MCF 10A (cell line): Measurements from ENCODE around the gene NXPE1. TPM values are rescaled to one million over a fixed set of nuclear protein-coding genes. Genes with fewer than 3 reads are reported as not detected.

Experiments used
- BruUV-seq: library from RNA; stranded (reverse); fragments of 400-500 nt; replicated peaks from 2 replicates; lab custom pipeline; 2021; lab: Mats Ljungman, UMichigan
- CTCF ChIA-PET: fragments of 300-600 bp; sonication (Branson Sonifier 250); formaldehyde crosslinking; extraction: SDS; loops from one replicate; lab custom pipeline; 2021; ENCODE audit warnings: antibody characterized with exemption, inconsistent platforms; lab: Yijun Ruan, JAX
- POLR2A ChIA-PET: fragments of 300-600, 350-650 bp; sonication (Branson Sonifier 250); formaldehyde crosslinking; extraction: SDS; loops from one replicate; lab custom pipeline; 2020; ENCODE audit warnings: antibody characterized with exemption, inconsistent platforms; lab: Yijun Ruan, JAX
- DNase-seq: peaks from one replicate; pipeline ENCODE4 v3.0.0-alpha.2; 2018; ENCODE audit not compliant: unreplicated experiment
- H3K27ac Mint-ChIP-seq: one replicate; pipeline ENCODE4 v1.8.0; 2022; ENCODE audit warnings: mild to moderate bottlenecking, low read depth, mixed read lengths; ENCODE audit not compliant: unreplicated experiment
- H3K27me3 Mint-ChIP-seq: one replicate; pipeline ENCODE4 v1.8.0; 2022; ENCODE audit warnings: mixed read lengths; ENCODE audit not compliant: insufficient read depth, unreplicated experiment
- H3K36me3 Mint-ChIP-seq: one replicate; pipeline ENCODE4 v1.8.0; 2022; ENCODE audit warnings: mild to moderate bottlenecking, moderate library complexity, mixed read lengths; ENCODE audit not compliant: insufficient read depth, unreplicated experiment
- H3K4me1 Mint-ChIP-seq: one replicate; pipeline ENCODE4 v1.8.0; 2022; ENCODE audit warnings: mixed read lengths; ENCODE audit not compliant: insufficient read depth, unreplicated experiment
- H3K4me3 Mint-ChIP-seq: one replicate; pipeline ENCODE4 v1.8.0; 2022; ENCODE audit warnings: mild to moderate bottlenecking, moderate library complexity, mixed read lengths; ENCODE audit not compliant: unreplicated experiment
- H3K9me3 Mint-ChIP-seq: one replicate; pipeline ENCODE4 v1.8.0; 2022; ENCODE audit warnings: mixed read lengths; ENCODE audit not compliant: unreplicated experiment
- intact Hi-C: fragments of 100-400 bp; cut with micrococcal nuclease; formaldehyde crosslinking; loops from 2 replicates; pipeline ENCODE4 v1.14.1; 2022
- total RNA-seq: library from RNA; stranded (reverse); gene quantifications from 2 replicates; pipeline ENCODE4 v1.2.3, GENCODE V29; 2022
- TF ChIP-seq, protein P1 (sequence below): fragments of 200-600 bp; IDR thresholded peaks from one replicate; pipeline ENCODE4 v1.8.0; 2022; ENCODE audit warnings: antibody characterized with exemption, mild to moderate bottlenecking; ENCODE audit not compliant: unreplicated experiment

NXPE1 gene
- total RNA-seq, 1 experiment from 2014 or later, result not detected

DNA sequence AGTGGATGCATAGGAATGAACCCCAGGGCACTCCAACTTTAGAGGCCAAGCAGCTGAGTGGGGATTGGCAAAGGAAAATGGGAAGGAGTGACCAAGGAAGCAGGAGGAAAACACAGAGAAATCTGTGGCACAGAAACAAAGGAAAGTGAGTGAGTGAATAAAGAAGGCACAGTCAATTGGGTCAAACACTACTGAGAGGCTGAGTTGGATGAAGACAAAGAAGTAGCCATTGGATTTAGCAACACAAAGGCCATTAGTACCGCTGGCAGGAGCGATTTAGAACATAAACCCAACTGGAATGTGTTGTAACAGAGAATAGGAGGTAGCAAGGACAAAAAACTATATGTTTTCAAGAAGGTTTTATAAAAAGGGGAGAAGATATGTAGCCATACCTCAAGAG lies 6.6 kb upstream of the NXPE1 start:
- ChIA-PET POLR2A (no interaction called here), CTCF (interaction anchor here (0.7 kb wide), 2 partner anchors 728 to 1328 kb away, joined by 3 to 4 read pairs; no protein-coding TSS in a partner anchor)
- H3K27me3 Mint-ChIP-seq, result no peaks in the 10 kb centered on the region
- H3K4me3 Mint-ChIP-seq, result no peak overlapping the region
- H3K36me3 Mint-ChIP-seq, result no peaks in the 10 kb centered on the region
- no peaks in the 10 kb centered on the region for H3K9me3 Mint-ChIP-seq
- no peaks in the 10 kb centered on the region for H3K4me1 Mint-ChIP-seq
- no peak overlapping the region for H3K27ac Mint-ChIP-seq
- TF ChIP-seq, protein P1, sequence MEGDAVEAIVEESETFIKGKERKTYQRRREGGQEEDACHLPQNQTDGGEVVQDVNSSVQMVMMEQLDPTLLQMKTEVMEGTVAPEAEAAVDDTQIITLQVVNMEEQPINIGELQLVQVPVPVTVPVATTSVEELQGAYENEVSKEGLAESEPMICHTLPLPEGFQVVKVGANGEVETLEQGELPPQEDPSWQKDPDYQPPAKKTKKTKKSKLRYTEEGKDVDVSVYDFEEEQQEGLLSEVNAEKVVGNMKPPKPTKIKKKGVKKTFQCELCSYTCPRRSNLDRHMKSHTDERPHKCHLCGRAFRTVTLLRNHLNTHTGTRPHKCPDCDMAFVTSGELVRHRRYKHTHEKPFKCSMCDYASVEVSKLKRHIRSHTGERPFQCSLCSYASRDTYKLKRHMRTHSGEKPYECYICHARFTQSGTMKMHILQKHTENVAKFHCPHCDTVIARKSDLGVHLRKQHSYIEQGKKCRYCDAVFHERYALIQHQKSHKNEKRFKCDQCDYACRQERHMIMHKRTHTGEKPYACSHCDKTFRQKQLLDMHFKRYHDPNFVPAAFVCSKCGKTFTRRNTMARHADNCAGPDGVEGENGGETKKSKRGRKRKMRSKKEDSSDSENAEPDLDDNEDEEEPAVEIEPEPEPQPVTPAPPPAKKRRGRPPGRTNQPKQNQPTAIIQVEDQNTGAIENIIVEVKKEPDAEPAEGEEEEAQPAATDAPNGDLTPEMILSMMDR, result no peak
- DNase-seq, result no peak
- intact Hi-C loops, result no loop called here
- BruUV-seq, result no TSS peak

DNA sequence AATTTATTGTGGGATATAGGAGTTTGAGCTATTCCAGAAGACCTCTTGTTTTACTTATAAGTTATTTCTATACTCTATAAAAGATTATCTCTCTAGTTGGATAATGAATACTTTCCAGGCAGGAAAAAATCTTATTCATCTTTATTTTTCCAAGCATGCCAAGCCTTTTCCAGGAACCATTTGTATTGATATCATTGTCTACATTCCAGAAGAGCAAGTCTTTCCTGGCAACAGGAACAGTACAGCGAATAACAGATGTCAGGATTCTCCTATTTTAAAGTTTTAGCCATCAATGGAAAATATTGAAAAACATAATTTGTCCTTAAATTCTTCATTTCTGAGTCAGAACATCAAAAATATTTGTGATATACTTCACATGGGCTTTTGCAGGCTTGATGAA lies 5.2 kb upstream of the NXPE1 start:
- TF ChIP-seq, protein P1, result no peak
- DNase-seq, result no peak
- Mint-ChIP-seq H3K4me1 (no peaks in the 10 kb centered on the region), H3K9me3 (no peaks in the 10 kb centered on the region), H3K4me3 (no peak overlapping the region), H3K27me3 (no peaks in the 10 kb centered on the region), H3K27ac (no peak overlapping the region), H3K36me3 (no peaks in the 10 kb centered on the region)
- intact Hi-C loops, result no loop called here
- CTCF ChIA-PET, result no interaction called here
- POLR2A ChIA-PET, result no interaction called here
- no TSS peak for BruUV-seq

DNA sequence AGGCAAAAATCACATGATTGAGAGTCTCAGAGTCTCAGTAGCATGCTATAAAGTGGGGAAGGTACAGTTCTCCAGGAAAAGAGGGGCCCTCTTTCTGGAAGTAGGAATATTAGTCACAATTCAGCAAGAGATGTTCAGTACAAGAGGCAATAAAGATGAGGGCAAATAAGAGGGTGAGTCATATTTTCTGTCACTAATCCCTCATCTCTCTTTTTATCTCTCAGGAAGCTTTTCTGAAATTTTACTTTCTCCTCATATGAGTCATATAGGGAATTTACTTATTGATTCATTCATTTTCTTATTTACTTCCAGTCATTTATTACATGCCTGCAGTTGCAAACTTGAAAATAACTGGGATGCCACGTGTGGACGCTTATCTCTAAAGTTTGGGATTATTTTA lies 3.4 kb upstream of the NXPE1 start:
- Mint-ChIP-seq H3K4me1 (no peaks in the 10 kb centered on the region), H3K27me3 (no peaks in the 10 kb centered on the region), H3K4me3 (no peak overlapping the region), H3K36me3 (no peaks in the 10 kb centered on the region), H3K27ac (no peak overlapping the region), H3K9me3 (no peaks in the 10 kb centered on the region)
- peak; percentile 19 for DNase-seq
- ChIA-PET POLR2A (no interaction called here), CTCF (interaction anchor here (0.6 to 0.7 kb wide), 2 partner anchors 35 to 229 kb away, joined by 3 read pairs; no protein-coding TSS in a partner anchor)
- intact Hi-C loops, result no loop called here
- no TSS peak for BruUV-seq
- TF ChIP-seq, protein P1, result no peak

DNA sequence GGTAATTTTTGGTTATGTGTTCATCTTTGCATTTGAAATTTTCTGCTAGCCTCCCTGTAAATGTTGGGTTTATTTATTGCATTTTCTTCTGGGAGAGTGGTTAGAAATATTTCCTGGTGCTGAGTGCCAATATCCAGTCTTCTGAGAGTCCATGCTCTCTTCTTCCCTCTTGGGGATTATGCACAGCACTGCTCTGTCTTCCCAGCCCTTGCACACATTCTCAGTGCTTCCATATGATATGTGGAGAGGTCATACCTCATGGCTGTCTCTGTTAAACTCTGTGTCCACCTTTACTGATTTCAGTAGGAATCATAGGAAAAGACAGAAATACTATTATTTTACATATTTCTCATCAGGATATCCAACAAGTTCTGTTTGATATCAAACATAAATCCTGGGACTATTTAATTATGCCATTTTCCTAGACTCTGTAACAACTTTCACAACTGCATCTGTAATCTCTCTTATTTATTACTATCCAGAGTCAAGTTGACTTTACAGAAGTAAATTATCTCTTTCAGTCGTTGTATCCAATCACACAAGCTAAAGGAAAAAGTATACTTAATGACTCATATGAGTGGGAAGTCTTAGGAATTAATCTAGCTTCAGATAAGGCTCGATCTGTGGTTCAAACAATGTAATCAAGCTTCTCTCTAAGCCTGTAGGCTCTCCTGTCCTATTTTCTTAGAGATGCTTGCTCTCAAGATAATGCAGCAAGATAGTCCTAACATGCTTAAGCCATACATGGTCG lies 2.7 kb upstream of the NXPE1 start:
- POLR2A ChIA-PET, result no interaction called here
- intact Hi-C loops, result no loop called here

More for the DNA sequence above, 2.7 kb upstream of the NXPE1 start:
- DNase-seq, result no peak
- Mint-ChIP-seq H3K4me1 (no peaks in the 10 kb centered on the region), H3K9me3 (no peaks in the 10 kb centered on the region), H3K27ac (no peak overlapping the region), H3K36me3 (no peaks in the 10 kb centered on the region), H3K4me3 (no peak overlapping the region), H3K27me3 (no peaks in the 10 kb centered on the region)
- no TSS peak for BruUV-seq
- CTCF ChIA-PET, result interaction anchor here (0.6 to 0.7 kb wide), 2 partner anchors 34 to 228 kb away, joined by 3 read pairs; no protein-coding TSS in a partner anchor
- TF ChIP-seq, protein P1, result no peak
